ENCODE results near the gene TBC1D22A. TPM values are rescaled to one million over a fixed set of nuclear protein-coding genes. Genes with fewer than 3 reads are reported as not detected.

Gene TBC1D22A
- total and polyA plus RNA-seq, 9 of the 15 experiments (the other 6 are each of a cell fraction or from before 2014, with no cell fraction given) = 0.20 to 11.5 (median 5.2) TPM

GRCh38 chr22:47055921-47056320 is 293.5 kb downstream of the TBC1D22A start:
- Histone ChIP-seq H4K20me1 (replicated peaks; ENCODE audit: control insufficient read depth, insufficient read depth, low read length) (no peaks in the 10 kb centered on the region), H3K4me1 (replicated peaks in 1 of 2; ENCODE audit: control insufficient read depth in 2 of 2, insufficient read depth in 2 of 2, low read length in 2 of 2) (peaks cover 0 to 18% of the 10 kb centered on the region in 2 experiments; a peak in 2 of 5 replicates), H3K9me1 (ENCODE audit: control insufficient read depth, insufficient read depth, low read length) (no peaks in the 10 kb centered on the region), H2AFZ (ENCODE audit: low read depth, low read length) (no peak overlapping the region), H3K36me3 (ENCODE audit: control insufficient read depth, insufficient read depth, low read length) (no peaks in the 10 kb centered on the region), H3K4me3 (no peak overlapping the region), H3K9me3 (replicated peaks; ENCODE audit: control insufficient read depth, insufficient read depth, low read depth, low read length) (no peaks in the 10 kb centered on the region), H3K27me3 (ENCODE audit: control insufficient read depth in 2 of 2, insufficient read depth in 2 of 2, low read length in 2 of 2) (no peaks in the 10 kb centered on the region), H3K79me2 (ENCODE audit: control insufficient read depth, insufficient read depth, low read length) (no peaks in the 10 kb centered on the region), H3K4me2 (ENCODE audit: insufficient read depth, low read length) (no peak overlapping the region), H3K9ac (ENCODE audit: insufficient read depth in 1 of 2, low read depth in 2 of 2, low read length in 2 of 2) (no peak overlapping the region), H3K27ac (ENCODE audit: extremely low read depth, low read depth, low read length) (no peak overlapping the region)
- in situ Hi-C loops (cut with MboI) (no loop called here), intact Hi-C loops (cut with micrococcal nuclease) (no loop called here)
- ATAC-seq (no peak), DNase-seq (ENCODE audit: extremely low read depth in 1 of 4, low spot score in 3 of 4) (no peak), FAIRE-seq (no peak)
- WGBS (ENCODE audit: insufficient coverage, low coverage, missing lambda C conversion rate) = 70% methylated on average over 9 of the region's 15 CpGs
- POLR2A ChIA-PET = no interaction called here
- no peak for TF ChIP-seq SRSF7 (optimal IDR thresholded peaks at IDR 0.05; ENCODE audit: low read depth, low read length)
- no peak for TF ChIP-seq ZZZ3 (IDR thresholded peaks at IDR 0.05)
- TF ChIP-seq HIVEP1 (CRISPR knock-in tag; IDR thresholded peaks at IDR 0.05) = no peak
- TF ChIP-seq, protein P1, sequence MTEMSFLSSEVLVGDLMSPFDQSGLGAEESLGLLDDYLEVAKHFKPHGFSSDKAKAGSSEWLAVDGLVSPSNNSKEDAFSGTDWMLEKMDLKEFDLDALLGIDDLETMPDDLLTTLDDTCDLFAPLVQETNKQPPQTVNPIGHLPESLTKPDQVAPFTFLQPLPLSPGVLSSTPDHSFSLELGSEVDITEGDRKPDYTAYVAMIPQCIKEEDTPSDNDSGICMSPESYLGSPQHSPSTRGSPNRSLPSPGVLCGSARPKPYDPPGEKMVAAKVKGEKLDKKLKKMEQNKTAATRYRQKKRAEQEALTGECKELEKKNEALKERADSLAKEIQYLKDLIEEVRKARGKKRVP (CRISPR knock-in tag; IDR thresholded peaks at IDR 0.05) = no peak
- TF ChIP-seq ZNF551 (CRISPR knock-in tag; IDR thresholded peaks at IDR 0.05) = no peak
- no peak for TF ChIP-seq DNMT1 (IDR thresholded peaks at IDR 0.05)
- no peak for TF ChIP-seq PPARD (CRISPR knock-in tag; IDR thresholded peaks at IDR 0.05)
- TF ChIP-seq SMAD4 (CRISPR knock-in tag; conservative IDR thresholded peaks at IDR 0.05) = no peak
- TF ChIP-seq ZBTB43 (CRISPR knock-in tag; IDR thresholded peaks at IDR 0.05) = no peak
- no peak for TF ChIP-seq SNRNP70 (optimal IDR thresholded peaks at IDR 0.05; ENCODE audit: low read depth, low read length)
- TF ChIP-seq ZNF79 (CRISPR knock-in tag; IDR thresholded peaks at IDR 0.05; ENCODE audit: low read depth) = no peak
- no peak for TF ChIP-seq CHCHD3 (CRISPR knock-in tag; IDR thresholded peaks at IDR 0.05)
- TF ChIP-seq, protein P2, sequence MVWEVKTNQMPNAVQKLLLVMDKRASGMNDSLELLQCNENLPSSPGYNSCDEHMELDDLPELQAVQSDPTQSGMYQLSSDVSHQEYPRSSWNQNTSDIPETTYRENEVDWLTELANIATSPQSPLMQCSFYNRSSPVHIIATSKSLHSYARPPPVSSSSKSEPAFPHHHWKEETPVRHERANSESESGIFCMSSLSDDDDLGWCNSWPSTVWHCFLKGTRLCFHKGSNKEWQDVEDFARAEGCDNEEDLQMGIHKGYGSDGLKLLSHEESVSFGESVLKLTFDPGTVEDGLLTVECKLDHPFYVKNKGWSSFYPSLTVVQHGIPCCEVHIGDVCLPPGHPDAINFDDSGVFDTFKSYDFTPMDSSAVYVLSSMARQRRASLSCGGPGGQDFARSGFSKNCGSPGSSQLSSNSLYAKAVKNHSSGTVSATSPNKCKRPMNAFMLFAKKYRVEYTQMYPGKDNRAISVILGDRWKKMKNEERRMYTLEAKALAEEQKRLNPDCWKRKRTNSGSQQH (CRISPR knock-in tag; IDR thresholded peaks at IDR 0.05) = no peak
- TF ChIP-seq HSF4 (CRISPR knock-in tag; IDR thresholded peaks at IDR 0.05; ENCODE audit: borderline replicate concordance) = no peak
- TF ChIP-seq COPS2 (conservative IDR thresholded peaks at IDR 0.05) = no peak
- no TSS peak for BruUV-seq (replicated peaks)
- CTCF ChIA-PET (ENCODE audit: low intra/inter-chr PET ratio) = no interaction called here

Data from K562 (cell line).